HepG2 (cell line): ENCODE measurements around the gene GCHFR. TPM values are rescaled to one million over a fixed set of nuclear protein-coding genes. Genes with fewer than 3 reads are reported as not detected.

Source experiments
- ATAC-seq: fragments of 200-7000 bp; cut with Tn5 transposase; 3 replicates; pipeline ENCODE4 v1.9.1; 2020; ENCODE audit warnings: mild to moderate bottlenecking, moderate library complexity
- BruUV-seq: library from RNA; stranded (reverse); fragments of 400-500 nt; replicated peaks from 2 replicates; lab custom pipeline; 2021; lab: Mats Ljungman, UMichigan
- CTCF ChIA-PET: fragments of 300-600 bp; formaldehyde crosslinking; extraction: SDS; loops from one replicate; lab custom pipeline; 2021; ENCODE audit warnings: low total read pairs, inconsistent platforms, low intra/inter-chr PET ratio; lab: Yijun Ruan, JAX
- POLR2A ChIA-PET: fragments of 350-600 bp; sonication (Branson Sonifier 250); formaldehyde crosslinking; loops from one replicate; lab custom pipeline; 2020; ENCODE audit warnings: antibody characterized with exemption, inconsistent platforms; lab: Yijun Ruan, JAX
- DNase-seq: peaks from one replicate; pipeline ENCODE4 v3.0.0-alpha.2; 2015; ENCODE audit warnings: low spot score
- FAIRE-seq: peaks from 3 replicates; lab custom pipeline; 2011; peaks lifted over from hg19 to GRCh38; lab: Jason Lieb, UNC
- H2AFZ ChIP-seq: one replicate; pipeline ENCODE4 v1.6.1; 2011; ENCODE audit warnings: low read length, inconsistent platforms
- H3K27ac ChIP-seq: fragments of 300-600 bp; 3 replicates; pipeline ENCODE4 v1.8.0; 2011; ENCODE audit warnings: mixed run types, mild to moderate bottlenecking, mixed read lengths, low read length, inconsistent platforms; ENCODE audit not compliant: insufficient read depth; ENCODE audit errors: extremely low read length
- H3K27me3 ChIP-seq, 2 experiments: fragments of 200-600 bp in 1 of 2; 2 replicates in 1 of 2; 3 replicates in 1 of 2; pipeline versions ENCODE4 v1.6.0 to v1.8.0; 2011; ENCODE audit warnings: low read length in 2 of 2, mild to moderate bottlenecking in 2 of 2, moderate library complexity in 2 of 2, inconsistent platforms in 1 of 2; ENCODE audit not compliant: insufficient read depth in 2 of 2, control insufficient read depth in 1 of 2
- H3K36me3 ChIP-seq, 2 experiments: fragments of 200-600 bp in 1 of 2; replicated peaks in 1 of 2; 2 replicates in 1 of 2; 3 replicates in 1 of 2; pipeline versions ENCODE4 v1.5.1 to v1.8.0; 2011; ENCODE audit warnings: low read length in 2 of 2, inconsistent platforms in 1 of 2; ENCODE audit not compliant: insufficient read depth in 2 of 2, control insufficient read depth in 1 of 2
- H3K4me1 ChIP-seq: 2 replicates; pipeline ENCODE4 v1.5.1; 2012; ENCODE audit warnings: low read length, inconsistent platforms; ENCODE audit not compliant: insufficient read depth
- H3K4me2 ChIP-seq: 2 replicates; pipeline ENCODE4 v1.6.0; 2011; ENCODE audit warnings: low read depth, low read length, inconsistent platforms
- H3K4me3 ChIP-seq, 3 experiments: fragments of 200-600 bp in 1 of 3; sonication (generic), shearing (Covaris generic) in 1 of 3; replicated peaks in 1 of 3; 2 replicates each; pipeline ENCODE4 v1.5.1; 2011 to 2016; ENCODE audit warnings: low read length in 3 of 3, inconsistent platforms in 2 of 3, low read depth in 2 of 3, mild to moderate bottlenecking in 2 of 3, control low read depth in 1 of 3, mixed read lengths in 1 of 3; ENCODE audit not compliant: insufficient read depth in 1 of 3
- H3K79me2 ChIP-seq: one replicate; pipeline ENCODE4 v1.6.1; 2011; ENCODE audit warnings: low read length, inconsistent platforms; ENCODE audit not compliant: insufficient read depth
- H3K9ac ChIP-seq: 2 replicates; pipeline ENCODE4 v1.6.0; 2011; ENCODE audit warnings: mild to moderate bottlenecking, low read depth, low read length, inconsistent platforms; ENCODE audit not compliant: insufficient read depth
- H3K9me3 ChIP-seq: 2 replicates; pipeline ENCODE4 v1.5.1; 2012; ENCODE audit warnings: mild to moderate bottlenecking, low read length
- H4K20me1 ChIP-seq: 2 replicates; pipeline ENCODE4 v1.6.0; 2011; ENCODE audit warnings: inconsistent platforms, mild to moderate bottlenecking, low read length, moderate library complexity; ENCODE audit not compliant: insufficient read depth
- HNRNPLL ChIP-seq: fragments of 200-400 bp; formaldehyde crosslinking; IDR thresholded peaks from 2 replicates; pipeline ENCODE4 v1.6.1; 2017; ENCODE audit warnings: mild to moderate bottlenecking, low read depth, low read length; ENCODE audit not compliant: poor library complexity, severe bottlenecking
- NR2F6 ChIP-seq, 2 experiments: IDR thresholded peaks; 2 replicates each; pipeline ENCODE4 v1.6.1; 2016; ENCODE audit warnings: antibody characterized with exemption in 1 of 2, mild to moderate bottlenecking in 1 of 2
- PPARG ChIP-seq: conservative IDR thresholded peaks from 2 replicates; pipeline ENCODE4 v1.6.1; 2016; ENCODE audit warnings: missing biosample characterization, missing genetic modification reagents
- RBM22 ChIP-seq: fragments of 200-400 bp; formaldehyde crosslinking; optimal IDR thresholded peaks from 2 replicates; pipeline ENCODE3; 2017; ENCODE audit warnings: mild to moderate bottlenecking, low read length, moderate library complexity
- SOX5 ChIP-seq: IDR thresholded peaks from 2 replicates; pipeline ENCODE4 v1.6.1; 2016; ENCODE audit warnings: borderline replicate concordance
- TEAD3 ChIP-seq: optimal IDR thresholded peaks from 2 replicates; pipeline ENCODE3; 2016; ENCODE audit warnings: borderline replicate concordance
- TOPORS ChIP-seq: sonication (generic); formaldehyde crosslinking; IDR thresholded peaks from 2 replicates; pipeline ENCODE4 v1.8.0; 2023; ENCODE audit warnings: mild to moderate bottlenecking, missing genetic modification reagents
- WGBS: methylation state at CpG from one replicate; pipeline ENCODE4 v1.1.6; 2017; ENCODE audit warnings: low lambda C conversion rate; 5-methylcytosine and 5-hydroxymethylcytosine counted together
- in situ Hi-C: cut with HindIII; loops from 2 replicates; pipeline ENCODE4 v1.10.0; 2017; ENCODE audit warnings: low pct_unique_long_range_greater_than_20kb; ENCODE audit not compliant: extremely low pct_ligation_motif_present
- intact Hi-C: fragments of 100-400 bp; cut with micrococcal nuclease; formaldehyde crosslinking; loops from one replicate; pipeline ENCODE4 v1.10.0; 2022; ENCODE audit not compliant: unreplicated experiment
- polyA plus RNA-seq, 8 experiments: library from polyadenylated mRNA; depleted of rRNA in 3 of 8; stranded (reverse) in 7 of 8; unstranded in 1 of 8; fragments of >200 nt; fragmentation: Illumina TruSeq in 4 of 8; extraction: Trizol in 4 of 8; gene quantifications; 2 replicates each; pipeline versions ENCODE4 v1.2.1 to v1.2.3, GENCODE V29; 2011 to 2016; ENCODE audit warnings: low read depth in 4 of 8, missing spikeins in 1 of 8, mixed read lengths in 1 of 8; ENCODE audit not compliant: insufficient read depth in 1 of 8
- total RNA-seq, 5 experiments: library from RNA; depleted of rRNA; stranded (reverse); fragments of >200 nt; fragmentation: Illumina TruSeq; extraction: Trizol; gene quantifications; 2 replicates each; pipeline ENCODE4 v1.2.3, GENCODE V29; 2016; ENCODE audit warnings: low read depth in 1 of 5
- TF ChIP-seq, protein P1 (sequence below): IDR thresholded peaks from 2 replicates; pipeline ENCODE4 v1.6.1; 2016; ENCODE audit warnings: low read depth
- TF ChIP-seq, protein P2 (sequence below): IDR thresholded peaks from 2 replicates; pipeline ENCODE4 v1.6.1; 2016
- TF ChIP-seq, protein P3 (sequence below), 2 experiments: sonication (generic) in 1 of 2; formaldehyde crosslinking in 1 of 2; IDR thresholded peaks; 2 replicates each; pipeline versions ENCODE4 v1.6.1 to v1.9.0; 2014 to 2022; ENCODE audit warnings: antibody characterized with exemption in 1 of 2, borderline replicate concordance in 1 of 2, inconsistent platforms in 1 of 2, low read depth in 1 of 2, missing genetic modification reagents in 1 of 2

The GCHFR gene
- total and polyA plus RNA-seq, 2 of the 13 experiments (the other 11 are each of a cell fraction or from before 2014, with no cell fraction given): 51.5 to 92.4 TPM

DNA sequence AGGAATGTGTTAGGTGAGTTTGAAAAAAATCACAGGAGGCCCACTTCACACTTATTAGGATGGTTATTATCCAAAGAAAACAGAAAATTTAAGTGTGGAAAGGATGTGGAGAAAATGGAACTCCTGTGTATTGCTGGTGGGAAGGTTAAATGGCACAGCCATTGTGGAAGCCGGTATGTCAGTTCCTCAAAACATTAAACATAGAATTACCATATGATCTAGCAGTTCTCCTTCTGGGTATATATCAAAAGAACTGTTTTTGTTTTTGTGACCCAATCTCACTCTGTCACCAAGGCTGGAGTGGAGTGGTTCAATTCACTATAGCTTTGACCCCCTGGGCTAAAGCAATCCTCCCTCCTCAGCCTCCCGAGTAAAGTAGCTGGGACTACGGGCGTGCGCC, 32.6 kb downstream of the GCHFR start (continued):
- no peak for TF ChIP-seq SOX5 (CRISPR knock-in tag)
- TF ChIP-seq, protein P1, sequence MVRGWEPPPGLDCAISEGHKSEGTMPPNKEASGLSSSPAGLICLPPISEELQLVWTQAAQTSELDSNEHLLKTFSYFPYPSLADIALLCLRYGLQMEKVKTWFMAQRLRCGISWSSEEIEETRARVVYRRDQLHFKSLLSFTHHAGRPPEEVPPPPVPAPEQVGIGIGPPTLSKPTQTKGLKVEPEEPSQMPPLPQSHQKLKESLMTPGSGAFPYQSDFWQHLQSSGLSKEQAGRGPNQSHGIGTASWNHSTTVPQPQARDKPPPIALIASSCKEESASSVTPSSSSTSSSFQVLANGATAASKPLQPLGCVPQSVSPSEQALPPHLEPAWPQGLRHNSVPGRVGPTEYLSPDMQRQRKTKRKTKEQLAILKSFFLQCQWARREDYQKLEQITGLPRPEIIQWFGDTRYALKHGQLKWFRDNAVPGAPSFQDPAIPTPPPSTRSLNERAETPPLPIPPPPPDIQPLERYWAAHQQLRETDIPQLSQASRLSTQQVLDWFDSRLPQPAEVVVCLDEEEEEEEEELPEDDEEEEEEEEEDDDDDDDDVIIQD: no peak
- TF ChIP-seq, protein P2, sequence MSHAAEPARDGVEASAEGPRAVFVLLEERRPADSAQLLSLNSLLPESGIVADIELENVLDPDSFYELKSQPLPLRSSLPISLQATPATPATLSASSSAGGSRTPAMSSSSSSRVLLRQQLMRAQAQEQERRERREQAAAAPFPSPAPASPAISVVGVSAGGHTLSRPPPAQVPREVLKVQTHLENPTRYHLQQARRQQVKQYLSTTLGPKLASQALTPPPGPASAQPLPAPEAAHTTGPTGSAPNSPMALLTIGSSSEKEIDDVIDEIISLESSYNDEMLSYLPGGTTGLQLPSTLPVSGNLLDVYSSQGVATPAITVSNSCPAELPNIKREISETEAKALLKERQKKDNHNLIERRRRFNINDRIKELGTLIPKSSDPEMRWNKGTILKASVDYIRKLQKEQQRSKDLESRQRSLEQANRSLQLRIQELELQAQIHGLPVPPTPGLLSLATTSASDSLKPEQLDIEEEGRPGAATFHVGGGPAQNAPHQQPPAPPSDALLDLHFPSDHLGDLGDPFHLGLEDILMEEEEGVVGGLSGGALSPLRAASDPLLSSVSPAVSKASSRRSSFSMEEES (CRISPR knock-in tag): no peak

DNA sequence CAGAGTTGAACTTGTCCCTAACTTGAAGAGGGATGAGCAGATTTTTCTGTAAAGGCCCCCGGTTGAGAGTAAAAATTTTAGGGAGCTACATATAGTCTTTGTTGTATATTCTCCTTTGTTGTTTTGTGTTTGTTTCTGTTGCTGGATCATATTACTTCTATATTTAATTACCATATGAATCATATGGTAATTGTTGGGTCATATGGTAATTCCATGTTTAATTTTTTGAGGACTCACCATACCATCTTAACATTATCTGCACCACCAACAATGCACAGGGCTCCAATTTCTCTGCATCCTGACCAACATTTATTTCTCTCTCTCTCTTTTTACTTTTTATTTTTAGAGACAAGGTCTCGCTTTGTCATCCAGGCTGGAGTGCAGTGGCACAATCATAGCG, 35.7 kb downstream of the GCHFR start:
- ATAC-seq (no peak), FAIRE-seq (no peak), DNase-seq (no peak)
- H3K36me3 ChIP-seq: no peaks in the 10 kb centered on the region; a peak in 1 of 5 replicates
- BruUV-seq: no TSS peak
- intact Hi-C loops: no loop called here
- in situ Hi-C loops: no loop called here
- no peak overlapping the region for H3K4me2 ChIP-seq
- no peak overlapping the region for H2AFZ ChIP-seq
- no peaks in the 10 kb centered on the region for H4K20me1 ChIP-seq
- TF ChIP-seq NR2F6 (IDR thresholded peaks at IDR 0.05): no peak
- no peak for TF ChIP-seq NR2F6 (CRISPR knock-in tag; IDR thresholded peaks at IDR 0.05)
- TF ChIP-seq RBM22: no peak
- TF ChIP-seq PPARG (CRISPR knock-in tag): no peak
- no peak for TF ChIP-seq HNRNPLL
- TF ChIP-seq, protein P3, sequence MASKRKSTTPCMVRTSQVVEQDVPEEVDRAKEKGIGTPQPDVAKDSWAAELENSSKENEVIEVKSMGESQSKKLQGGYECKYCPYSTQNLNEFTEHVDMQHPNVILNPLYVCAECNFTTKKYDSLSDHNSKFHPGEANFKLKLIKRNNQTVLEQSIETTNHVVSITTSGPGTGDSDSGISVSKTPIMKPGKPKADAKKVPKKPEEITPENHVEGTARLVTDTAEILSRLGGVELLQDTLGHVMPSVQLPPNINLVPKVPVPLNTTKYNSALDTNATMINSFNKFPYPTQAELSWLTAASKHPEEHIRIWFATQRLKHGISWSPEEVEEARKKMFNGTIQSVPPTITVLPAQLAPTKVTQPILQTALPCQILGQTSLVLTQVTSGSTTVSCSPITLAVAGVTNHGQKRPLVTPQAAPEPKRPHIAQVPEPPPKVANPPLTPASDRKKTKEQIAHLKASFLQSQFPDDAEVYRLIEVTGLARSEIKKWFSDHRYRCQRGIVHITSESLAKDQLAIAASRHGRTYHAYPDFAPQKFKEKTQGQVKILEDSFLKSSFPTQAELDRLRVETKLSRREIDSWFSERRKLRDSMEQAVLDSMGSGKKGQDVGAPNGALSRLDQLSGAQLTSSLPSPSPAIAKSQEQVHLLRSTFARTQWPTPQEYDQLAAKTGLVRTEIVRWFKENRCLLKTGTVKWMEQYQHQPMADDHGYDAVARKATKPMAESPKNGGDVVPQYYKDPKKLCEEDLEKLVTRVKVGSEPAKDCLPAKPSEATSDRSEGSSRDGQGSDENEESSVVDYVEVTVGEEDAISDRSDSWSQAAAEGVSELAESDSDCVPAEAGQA (IDR thresholded peaks at IDR 0.05; ENCODE audit: low read depth): no peak
- TF ChIP-seq, protein P3 (CRISPR knock-in tag; IDR thresholded peaks at IDR 0.05; ENCODE audit: borderline replicate concordance): no peak
- TF ChIP-seq TEAD3 (CRISPR knock-in tag): no peak
- no peak for TF ChIP-seq TOPORS (CRISPR knock-in tag)
- ChIA-PET POLR2A (no interaction called here), CTCF (no interaction called here)
- 98% methylated on average over 3 of the region's 3 CpGs for WGBS
- no peak overlapping the region for H3K27ac ChIP-seq
- H3K79me2 ChIP-seq: peaks cover 5% of the 10 kb centered on the region
- no peaks in the 10 kb centered on the region for H3K27me3 ChIP-seq
- H3K4me3 ChIP-seq: no peak overlapping the region
- no peaks in the 10 kb centered on the region for H3K9me3 ChIP-seq
- H3K4me1 ChIP-seq: peaks cover 36% of the 10 kb centered on the region
- H3K9ac ChIP-seq: no peak overlapping the region
